Keratinocyte (primary cell): ENCODE results near the gene C22orf31. TPM values are rescaled to one million over a fixed set of nuclear protein-coding genes. Genes with fewer than 3 reads are reported as not detected.

Source experiments
- DNase-seq: peaks from one replicate; pipeline ENCODE4 v3.0.0-alpha.2; 2011; ENCODE audit warnings: low read depth, missing footprints, low spot score
- FAIRE-seq: peaks from 2 replicates; lab custom pipeline; 2011; peaks lifted over from hg19 to GRCh38; lab: Jason Lieb, UNC
- H2AFZ ChIP-seq: 2 replicates; pipeline ENCODE4 v1.6.0; 2012; ENCODE audit warnings: low read length, control low read depth, inconsistent platforms; ENCODE audit not compliant: control insufficient read depth
- H3K27ac ChIP-seq: 2 replicates; pipeline ENCODE4 v1.5.1; 2011; ENCODE audit warnings: low read length; ENCODE audit not compliant: control insufficient read depth, insufficient read depth
- H3K27me3 ChIP-seq: 3 replicates; pipeline ENCODE4 v1.6.0; 2011; ENCODE audit warnings: low read length; ENCODE audit not compliant: control insufficient read depth, insufficient read depth; ENCODE audit errors: extremely low read depth
- H3K36me3 ChIP-seq, 2 experiments: 2 replicates in 1 of 2; 3 replicates in 1 of 2; pipeline ENCODE4 v1.5.1; 2011; ENCODE audit warnings: low read length in 2 of 2, mild to moderate bottlenecking in 1 of 2; ENCODE audit not compliant: control insufficient read depth in 2 of 2, insufficient read depth in 2 of 2; ENCODE audit errors: extremely low read depth in 1 of 2
- H3K4me1 ChIP-seq: 3 replicates; pipeline ENCODE4 v1.5.1; 2011; ENCODE audit warnings: low read length; ENCODE audit not compliant: control insufficient read depth, insufficient read depth; ENCODE audit errors: extremely low read depth
- H3K4me2 ChIP-seq: 3 replicates; pipeline ENCODE4 v1.6.0; 2011; ENCODE audit warnings: low read depth, low read length; ENCODE audit not compliant: control insufficient read depth, insufficient read depth; ENCODE audit errors: extremely low read depth
- H3K4me3 ChIP-seq, 3 experiments: fragments of 200-600 bp in 1 of 3; sonication (generic) in 1 of 3; 2 replicates in 2 of 3; 3 replicates in 1 of 3; pipeline ENCODE4 v1.5.1; 2011 to 2016; ENCODE audit warnings: low read length in 3 of 3, mild to moderate bottlenecking in 3 of 3, control low read depth in 2 of 3, inconsistent platforms in 1 of 3, low read depth in 1 of 3, mixed read lengths in 1 of 3, mixed run types in 1 of 3, moderate library complexity in 1 of 3; ENCODE audit not compliant: control insufficient read depth in 2 of 3, insufficient read depth in 2 of 3; ENCODE audit errors: extremely low read depth in 1 of 3
- H3K79me2 ChIP-seq: 2 replicates; pipeline ENCODE4 v1.6.0; 2012; ENCODE audit warnings: low read length; ENCODE audit not compliant: control insufficient read depth, insufficient read depth
- H3K9ac ChIP-seq: 3 replicates; pipeline ENCODE4 v1.6.0; 2011; ENCODE audit warnings: low read length; ENCODE audit not compliant: control insufficient read depth, insufficient read depth; ENCODE audit errors: extremely low read depth
- H3K9me1 ChIP-seq: 3 replicates; pipeline ENCODE4 v1.6.0; 2011; ENCODE audit warnings: low read length; ENCODE audit not compliant: control insufficient read depth, insufficient read depth; ENCODE audit errors: extremely low read depth
- H3K9me3 ChIP-seq: 2 replicates; pipeline ENCODE4 v1.5.1; 2012; ENCODE audit warnings: low read depth, low read length; ENCODE audit not compliant: control insufficient read depth
- H4K20me1 ChIP-seq: 3 replicates; pipeline ENCODE4 v1.6.0; 2011; ENCODE audit warnings: low read length; ENCODE audit not compliant: control insufficient read depth, insufficient read depth; ENCODE audit errors: extremely low read depth
- CTCF ChIP-seq, 3 experiments: IDR thresholded peaks in 1 of 3; conservative IDR thresholded peaks in 1 of 3; optimal IDR thresholded peaks in 1 of 3; 2 replicates in 2 of 3; 3 replicates in 1 of 3; pipeline versions ENCODE3 to v1.5.1; 2011; ENCODE audit warnings: low read length in 3 of 3, mild to moderate bottlenecking in 3 of 3, moderate library complexity in 2 of 3, control low read depth in 1 of 3, inconsistent platforms in 1 of 3; ENCODE audit not compliant: insufficient read depth in 2 of 3; ENCODE audit errors: extremely low read depth in 1 of 3
- EZH2 ChIP-seq: IDR thresholded peaks from one replicate; pipeline ENCODE4 v1.6.1; 2012; ENCODE audit warnings: inconsistent platforms, mild to moderate bottlenecking, low read length, moderate library complexity
- dilution Hi-C: fragments of 300-500 bp; cut with MboI; formaldehyde crosslinking; loops from one replicate; pipeline ENCODE4 v1.7.0; 2020; ENCODE audit warnings: low sequenced_read_pairs; ENCODE audit not compliant: extremely low pct_ligation_motif_present
- polyA minus RNA-seq, 3 experiments: library from RNA; depleted of rRNA, polyadenylated mRNA; stranded (reverse); fragments of >200 nt; gene quantifications; 1 replicate in 1 of 3; 2 replicates in 1 of 3; 3 replicates in 1 of 3; pipeline ENCODE4 v1.2.3, GENCODE V29; 2011
- polyA plus RNA-seq, 5 experiments: library from polyadenylated mRNA; depleted of rRNA in 3 of 5; stranded (reverse) in 3 of 5; stranded (forward) in 1 of 5; unstranded in 1 of 5; fragments of >200 nt; gene quantifications; 1 replicate in 1 of 5; 2 replicates in 3 of 5; 3 replicates in 1 of 5; pipeline versions ENCODE4 v1.2.1 to v1.2.3, GENCODE V29; 2011 to 2012; ENCODE audit warnings: missing spikeins in 2 of 5, low read depth in 1 of 5, low replicate concordance in 1 of 5

The C22orf31 gene
- polyA plus RNA-seq (not detected in 3 replicates), polyA minus RNA-seq (not detected in 3 replicates)
- polyA plus RNA-seq (2011; ENCODE audit: low read depth), result not detected
- polyA plus RNA-seq (2011; cell fraction: cytosol; rRNA removed), result not detected in 2 replicates
- not detected in 2 replicates for polyA plus RNA-seq (2011; cell fraction: nucleus; rRNA removed)
- polyA plus RNA-seq (2012; ENCODE audit: low replicate concordance), result not detected in 2 replicates
- polyA minus RNA-seq (2011; cell fraction: cytosol; rRNA and poly(A)+ RNA removed), result not detected
- not detected in 2 replicates for polyA minus RNA-seq (2011; cell fraction: nucleus; rRNA and poly(A)+ RNA removed)

GRCh38 chr22:29061773-29062172, at the start of gene C22orf31:
TSS of gene C22orf31 (minus strand) at chr22:29061831. CDS start at chr22:29061792, 39 bp downstream.
- Histone ChIP-seq H3K36me3 (no peaks in the 10 kb centered on the region), H3K9ac (no peak within 1 kb of the TSS), H3K79me2 (no peaks in the 10 kb centered on the region), H3K27me3 (no peaks in the 10 kb centered on the region), H2AFZ (no peak within 1 kb of the TSS), H4K20me1 (no peaks in the 10 kb centered on the region), H3K4me2 (no peak within 1 kb of the TSS), H3K4me1 (no peaks in the 10 kb centered on the region), H3K27ac (no peak within 1 kb of the TSS), H3K9me3 (no peaks in the 10 kb centered on the region), H3K9me1 (no peaks in the 10 kb centered on the region), H3K4me3 (no peak within 1 kb of the TSS)
- FAIRE-seq (no peak), DNase-seq (no peak)
- TF ChIP-seq CTCF (optimal IDR thresholded peaks at IDR 0.05 in 1 of 3, IDR thresholded peaks at IDR 0.05 in 1 of 3, conservative IDR thresholded peaks at IDR 0.05 in 1 of 3; ENCODE audit: extremely low read depth in 1 of 3, insufficient read depth in 2 of 3, low read length in 3 of 3) (no peak), EZH2 (no peak)
- dilution Hi-C loops, result no loop called here

- Histone ChIP-seq H3K36me3 (no peaks in the 10 kb centered on the region), H3K27me3 (no peaks in the 10 kb centered on the region), H4K20me1 (no peaks in the 10 kb centered on the region), H3K27ac (no peak overlapping the region), H3K9ac (no peak overlapping the region), H3K9me3 (no peaks in the 10 kb centered on the region), H3K79me2 (no peaks in the 10 kb centered on the region), H3K9me1 (no peaks in the 10 kb centered on the region), H3K4me2 (no peak overlapping the region), H3K4me3 (no peak overlapping the region), H2AFZ (no peak overlapping the region), H3K4me1 (peaks cover 12% of the 10 kb centered on the region)
- FAIRE-seq (no peak), DNase-seq (no peak)
- dilution Hi-C loops, result no loop called here
- no peak for TF ChIP-seq EZH2
- no peak for TF ChIP-seq CTCF (optimal IDR thresholded peaks at IDR 0.05 in 1 of 3, IDR thresholded peaks at IDR 0.05 in 1 of 3, conservative IDR thresholded peaks at IDR 0.05 in 1 of 3; ENCODE audit: extremely low read depth in 1 of 3, insufficient read depth in 2 of 3, low read length in 3 of 3)
Observed at GRCh38 chr22:29110946-29111345, 49.3 kb upstream of the C22orf31 start.
